Measurements from ENCODE around the gene NFIX. TPM values are rescaled to one million over a fixed set of nuclear protein-coding genes. Genes with fewer than 3 reads are reported as not detected.

The NFIX gene
- total RNA-seq = 10 to 100 TPM; 70.9 to 73.8 TPM

DNA sequence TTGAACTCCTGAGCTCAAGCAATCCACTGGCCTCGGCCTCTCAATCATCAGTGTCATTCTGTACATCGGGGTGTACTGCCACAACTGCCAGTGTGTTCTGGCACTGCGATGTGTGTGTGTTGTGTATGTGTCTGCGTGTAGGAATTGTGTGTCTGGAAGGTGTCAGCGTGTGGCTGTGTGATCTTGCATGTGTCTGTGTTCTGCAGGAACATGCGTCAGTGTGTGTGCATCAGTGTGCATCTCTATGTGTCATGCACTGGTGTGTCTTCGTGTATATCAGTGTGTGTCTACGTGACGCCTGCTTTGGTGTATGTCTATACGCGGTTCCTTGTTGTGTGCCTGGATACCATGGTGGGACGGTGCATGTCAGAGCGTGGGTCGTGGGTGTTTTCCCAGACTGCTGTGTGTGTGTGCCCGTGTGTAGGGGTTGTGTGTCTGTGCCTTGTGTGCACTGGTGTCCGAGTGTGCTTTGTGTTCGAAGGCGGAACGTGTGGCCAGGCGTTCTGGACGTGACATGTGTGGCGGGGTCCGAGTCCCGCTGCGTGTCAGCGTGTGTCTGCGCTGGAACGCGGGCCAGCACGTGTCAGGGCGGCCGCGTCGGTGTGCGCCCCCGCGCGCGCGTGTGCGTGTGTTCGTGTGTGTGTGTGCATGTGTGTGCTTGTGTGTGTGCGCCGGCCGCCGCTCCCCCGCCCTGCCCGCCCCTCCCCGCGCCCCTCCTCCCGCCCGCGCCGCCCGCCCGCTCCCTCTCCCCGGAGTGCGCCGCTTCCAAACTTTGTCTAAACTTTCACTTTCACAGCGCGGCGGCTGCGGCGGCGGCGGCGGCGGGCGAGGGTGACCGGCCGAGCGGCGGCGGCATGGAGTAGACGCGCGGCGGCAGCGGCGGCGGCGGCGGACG, at the start of gene NFIX:
NFIX (plus strand) TSS at position 775 of the 895 bp plus-strand sequence. CDS start 363 bp downstream, outside the sequence.
- DNase-seq = peak; percentile 71
- peak within 1 kb of the TSS; percentile 65 for H3K4me3 ChIP-seq
- H3K27ac ChIP-seq = peak within 1 kb of the TSS; percentile 61
- TF ChIP-seq, protein P1, sequence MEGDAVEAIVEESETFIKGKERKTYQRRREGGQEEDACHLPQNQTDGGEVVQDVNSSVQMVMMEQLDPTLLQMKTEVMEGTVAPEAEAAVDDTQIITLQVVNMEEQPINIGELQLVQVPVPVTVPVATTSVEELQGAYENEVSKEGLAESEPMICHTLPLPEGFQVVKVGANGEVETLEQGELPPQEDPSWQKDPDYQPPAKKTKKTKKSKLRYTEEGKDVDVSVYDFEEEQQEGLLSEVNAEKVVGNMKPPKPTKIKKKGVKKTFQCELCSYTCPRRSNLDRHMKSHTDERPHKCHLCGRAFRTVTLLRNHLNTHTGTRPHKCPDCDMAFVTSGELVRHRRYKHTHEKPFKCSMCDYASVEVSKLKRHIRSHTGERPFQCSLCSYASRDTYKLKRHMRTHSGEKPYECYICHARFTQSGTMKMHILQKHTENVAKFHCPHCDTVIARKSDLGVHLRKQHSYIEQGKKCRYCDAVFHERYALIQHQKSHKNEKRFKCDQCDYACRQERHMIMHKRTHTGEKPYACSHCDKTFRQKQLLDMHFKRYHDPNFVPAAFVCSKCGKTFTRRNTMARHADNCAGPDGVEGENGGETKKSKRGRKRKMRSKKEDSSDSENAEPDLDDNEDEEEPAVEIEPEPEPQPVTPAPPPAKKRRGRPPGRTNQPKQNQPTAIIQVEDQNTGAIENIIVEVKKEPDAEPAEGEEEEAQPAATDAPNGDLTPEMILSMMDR (IDR thresholded peaks at IDR 0.05) = no peak
- no peaks in the 10 kb centered on the region for H3K36me3 ChIP-seq
- intact Hi-C loops (cut with DNase I) = no loop called here
- no peaks in the 10 kb centered on the region for H3K9me3 ChIP-seq
- no peaks in the 10 kb centered on the region for H3K27me3 ChIP-seq
- peak within 1 kb of the TSS; percentile 84 to 93 for H3K9ac ChIP-seq (ENCODE audit: low read depth in 2 of 2, low read length in 2 of 2)
- H3K4me1 ChIP-seq = no peaks in the 10 kb centered on the region

DNA sequence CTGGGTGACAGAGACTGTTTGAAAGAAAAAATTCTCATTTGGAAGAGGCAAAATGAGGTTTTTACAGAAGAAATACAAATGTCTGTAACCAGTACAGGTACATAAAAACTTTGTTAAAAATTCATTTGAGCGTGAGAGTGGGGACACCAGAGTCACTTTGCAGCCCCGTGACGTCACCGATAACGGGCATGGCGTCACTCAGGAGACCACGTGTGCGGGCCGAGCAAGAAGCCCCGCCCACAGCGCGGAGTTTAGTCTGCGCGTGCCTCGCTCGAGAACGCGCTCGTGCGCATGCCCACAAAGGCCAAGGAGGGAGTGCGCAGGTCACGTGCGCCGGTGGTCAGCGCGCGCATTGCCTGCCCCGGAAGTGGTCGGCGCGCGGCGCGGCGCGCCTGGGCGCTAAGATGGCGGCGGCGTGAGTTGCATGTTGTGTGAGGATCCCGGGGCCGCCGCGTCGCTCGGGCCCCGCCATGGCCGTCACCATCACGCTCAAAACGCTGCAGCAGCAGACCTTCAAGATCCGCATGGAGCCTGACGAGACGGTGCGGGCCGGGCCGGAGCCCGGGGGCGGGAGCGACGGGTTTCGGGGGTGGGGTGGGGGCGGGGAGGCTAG, 49.7 kb upstream of the NFIX start, which contains the start of gene RAD23A:
RAD23A (plus strand) TSS at position 384 of the 613 bp plus-strand sequence; CDS start at position 471, 87 bp downstream.
- Histone ChIP-seq H3K4me1 (peaks cover 19% of the 10 kb centered on the region), H3K36me3 (peaks cover 35% of the 10 kb centered on the region), H3K27me3 (no peaks in the 10 kb centered on the region), H3K27ac (peak within 1 kb of the TSS; percentile 94), H3K9me3 (no peaks in the 10 kb centered on the region), H3K4me3 (peak within 1 kb of the TSS; percentile 92), H3K9ac (ENCODE audit: low read depth in 2 of 2, low read length in 2 of 2) (peak within 1 kb of the TSS; percentile 52 to 90)
- intact Hi-C loops (cut with DNase I) = loop anchor here (2.0 kb wide), 1 partner anchor 27 kb away; the partner anchor contains the start of gene SYCE2
- TF ChIP-seq, protein P1 (IDR thresholded peaks at IDR 0.05) = no peak
- peak; percentile 97 for DNase-seq

- no peaks in the 10 kb centered on the region for H3K27me3 ChIP-seq
- peak overlapping the region; percentile 92 for H3K4me3 ChIP-seq
- intact Hi-C loops (cut with DNase I) = no loop called here
- peaks cover 29% of the 10 kb centered on the region for H3K36me3 ChIP-seq
- no peaks in the 10 kb centered on the region for H3K9me3 ChIP-seq
- peak overlapping the region; percentile 94 for H3K27ac ChIP-seq
- TF ChIP-seq, protein P1 (IDR thresholded peaks at IDR 0.05) = no peak
- peak; percentile 72 for DNase-seq
- peaks cover 13% of the 10 kb centered on the region for H3K4me1 ChIP-seq
- H3K9ac ChIP-seq (ENCODE audit: low read depth in 2 of 2, low read length in 2 of 2) = peak overlapping the region; percentile 52 to 90
Measured at GRCh38 chr19:12946092-12946721, 49.1 kb upstream of the NFIX start.

- intact Hi-C loops (cut with DNase I) = no loop called here
- Histone ChIP-seq H3K4me3 (peak overlapping the region; percentile 92), H3K27me3 (no peaks in the 10 kb centered on the region), H3K9ac (ENCODE audit: low read depth in 2 of 2, low read length in 2 of 2) (peak overlapping the region; percentile 52 to 90), H3K27ac (peak overlapping the region; percentile 94), H3K4me1 (peaks cover 12% of the 10 kb centered on the region), H3K36me3 (peaks cover 24% of the 10 kb centered on the region), H3K9me3 (no peaks in the 10 kb centered on the region)
- DNase-seq = no peak
- TF ChIP-seq, protein P1 (IDR thresholded peaks at IDR 0.05) = no peak
Measured at GRCh38 chr19:12946731-12947496, 48.4 kb upstream of the NFIX start.

All from colonic mucosa (tissue), 4 donors.